PC-9 (cell line): ENCODE measurements around the gene VWA2. TPM values are rescaled to one million over a fixed set of nuclear protein-coding genes. Genes with fewer than 3 reads are reported as not detected.

ENCODE experiments used
- BruUV-seq: library from RNA; stranded (reverse); fragments of 400-500 nt; replicated peaks from 2 replicates; lab custom pipeline; 2021; lab: Mats Ljungman, UMichigan
- CTCF ChIA-PET: fragments of 300-600 bp; sonication (Branson Sonifier 250); formaldehyde crosslinking; loops from one replicate; lab custom pipeline; 2022; ENCODE audit warnings: antibody characterized with exemption; lab: Charles Lee
- POLR2A ChIA-PET: fragments of 300-600 bp; sonication (Branson Sonifier 250); formaldehyde crosslinking; loops from one replicate; lab custom pipeline; 2022; ENCODE audit warnings: antibody characterized with exemption; ENCODE audit not compliant: unreplicated experiment; lab: Charles Lee
- DNase-seq, 2 experiments: peaks; one replicate each; pipeline versions ENCODE4 v3.0.0 to v3.0.0-alpha.2; 2015 to 2022; ENCODE audit warnings: mixed read lengths in 1 of 2
- H2AFZ ChIP-seq: fragments of 200-600 bp; sonication (generic); 2 replicates; pipeline ENCODE4 v1.8.1; 2017; ENCODE audit warnings: antibody characterized with exemption
- H3F3A ChIP-seq: fragments of 200-600 bp; sonication (generic); 2 replicates; pipeline ENCODE4 v1.8.1; 2017; ENCODE audit warnings: antibody characterized with exemption, mild to moderate bottlenecking, low read depth; ENCODE audit not compliant: insufficient read depth
- H3K27ac ChIP-seq: fragments of 200-600 bp; sonication (generic); 2 replicates; pipeline ENCODE4 v1.6.1; 2016; ENCODE audit warnings: mixed run types
- H3K27me3 ChIP-seq: fragments of 200-600 bp; sonication (generic); 2 replicates; pipeline ENCODE4 v1.6.1; 2016; ENCODE audit warnings: low read depth, mixed run types; ENCODE audit not compliant: insufficient read depth
- H3K36me3 ChIP-seq: fragments of 200-600 bp; sonication (generic); 2 replicates; pipeline ENCODE4 v1.6.1; 2016; ENCODE audit warnings: low read depth, mixed run types
- H3K4me1 ChIP-seq: fragments of 200-600 bp; sonication (generic); replicated peaks from 2 replicates; pipeline ENCODE4 v1.6.1; 2016; ENCODE audit warnings: mixed run types; ENCODE audit not compliant: insufficient read depth
- H3K4me2 ChIP-seq: fragments of 200-600 bp; sonication (generic); 2 replicates; pipeline ENCODE4 v1.6.1; 2017; ENCODE audit warnings: mixed run types
- H3K4me3 ChIP-seq: fragments of 200-600 bp; sonication (generic); 2 replicates; pipeline ENCODE4 v1.6.1; 2016; ENCODE audit warnings: mixed run types
- H3K79me2 ChIP-seq: fragments of 200-600 bp; sonication (generic); 2 replicates; pipeline ENCODE4 v1.6.1; 2017; ENCODE audit warnings: low read depth, mixed run types
- H3K9me2 ChIP-seq: fragments of 200-600 bp; sonication (generic); 2 replicates; pipeline ENCODE4 v1.8.1; 2017; ENCODE audit warnings: mild to moderate bottlenecking; ENCODE audit not compliant: insufficient read depth
- H3K9me3 ChIP-seq: fragments of 200-600 bp; sonication (generic); 2 replicates; pipeline ENCODE4 v1.8.1; 2016; ENCODE audit warnings: low read depth; ENCODE audit not compliant: insufficient read depth
- H4K20me1 ChIP-seq: fragments of 200-600 bp; sonication (generic); 2 replicates; pipeline ENCODE4 v1.8.1; 2017; ENCODE audit not compliant: insufficient read depth
- CTCF ChIP-seq: fragments of 200-600 bp; sonication (generic); conservative IDR thresholded peaks from 2 replicates; pipeline ENCODE4 v1.6.1; 2017; ENCODE audit warnings: mixed run types, antibody characterized with exemption, mild to moderate bottlenecking, moderate library complexity
- EZH2 ChIP-seq: fragments of 200-600 bp; sonication (generic); IDR thresholded peaks from 2 replicates; pipeline ENCODE4 v1.8.0; 2017; ENCODE audit warnings: antibody characterized with exemption, low read depth
- intact Hi-C: fragments of 100-400 bp; cut with micrococcal nuclease; formaldehyde crosslinking; loops from one replicate; pipeline ENCODE4 v1.10.0; 2022; ENCODE audit not compliant: unreplicated experiment
- total RNA-seq: library from RNA; stranded (reverse); gene quantifications from 2 replicates; pipeline ENCODE4 v1.2.3, GENCODE V29; 2021

VWA2 gene
- total RNA-seq, 1 experiment from 2014 or later = 0.48 TPM

- Histone ChIP-seq H3K9me2 (no peaks in the 10 kb centered on the region), H4K20me1 (no peaks in the 10 kb centered on the region), H3K36me3 (no peaks in the 10 kb centered on the region), H3K9me3 (no peaks in the 10 kb centered on the region), H3K4me3 (no peak overlapping the region), H3K27ac (no peak overlapping the region), H3K4me1 (peaks cover 10% of the 10 kb centered on the region), H3K27me3 (no peaks in the 10 kb centered on the region), H3K79me2 (no peaks in the 10 kb centered on the region), H3K4me2 (peak overlapping the region; percentile 38), H2AFZ (no peak overlapping the region), H3F3A (peaks cover 5% of the 10 kb centered on the region; the same call in 1 of the 2 replicates)
- BruUV-seq = no TSS peak
- CTCF ChIA-PET = interaction anchor here (0.7 kb wide), 1 partner anchor 19 kb away, joined by 3 read pairs; no protein-coding TSS in a partner anchor
- intact Hi-C loops = loop anchor here (10.0 kb wide), 1 partner anchor 105 kb away; the partner anchor contains the start of genes CCDC186 and TDRD1
- POLR2A ChIA-PET = no interaction called here
- TF ChIP-seq EZH2 = no peak
- TF ChIP-seq CTCF = no peak; the same call in 1 of the 2 replicates
- peak in 1 of 2 experiments; percentile 68 for DNase-seq
Observed at GRCh38 chr10:114279901-114280644, 41.0 kb downstream of the VWA2 start.

GRCh38 chr10:114281006-114281405 lies 42.0 kb downstream of the VWA2 start:
- ChIA-PET CTCF (no interaction called here), POLR2A (no interaction called here)
- no peak overlapping the region for H2AFZ ChIP-seq
- intact Hi-C loops = no loop called here
- no peak overlapping the region for H3K27ac ChIP-seq
- peaks cover 10% of the 10 kb centered on the region for H3K4me1 ChIP-seq
- H3K79me2 ChIP-seq = no peaks in the 10 kb centered on the region
- H3K27me3 ChIP-seq = no peaks in the 10 kb centered on the region
- H3K36me3 ChIP-seq = no peaks in the 10 kb centered on the region
- H3K4me3 ChIP-seq = no peak overlapping the region
- no peaks in the 10 kb centered on the region for H3K9me3 ChIP-seq
- no peak for DNase-seq
- H4K20me1 ChIP-seq = no peaks in the 10 kb centered on the region
- BruUV-seq = no TSS peak
- no peaks in the 10 kb centered on the region for H3K9me2 ChIP-seq
- no peak overlapping the region for H3K4me2 ChIP-seq
- no peak for TF ChIP-seq EZH2
- TF ChIP-seq CTCF = no peak
- peaks cover 5% of the 10 kb centered on the region; the same call in 1 of the 2 replicates for H3F3A ChIP-seq

GRCh38 chr10:114281461-114281860 lies 42.4 kb downstream of the VWA2 start:
- H3F3A ChIP-seq = peaks cover 5% of the 10 kb centered on the region; the same call in 1 of the 2 replicates
- H3K9me3 ChIP-seq = no peaks in the 10 kb centered on the region
- peaks cover 10% of the 10 kb centered on the region for H3K4me1 ChIP-seq
- intact Hi-C loops = no loop called here
- ChIA-PET CTCF (interaction anchor here (0.7 kb wide), 1 partner anchor 152 kb away, joined by 3 read pairs; no protein-coding TSS in a partner anchor), POLR2A (no interaction called here)
- H3K36me3 ChIP-seq = no peaks in the 10 kb centered on the region
- TF ChIP-seq CTCF = no peak
- TF ChIP-seq EZH2 = no peak
- no peaks in the 10 kb centered on the region for H3K79me2 ChIP-seq
- H3K4me2 ChIP-seq = no peak overlapping the region
- no peak for DNase-seq
- no peak overlapping the region for H2AFZ ChIP-seq
- no peaks in the 10 kb centered on the region for H4K20me1 ChIP-seq
- no peaks in the 10 kb centered on the region for H3K9me2 ChIP-seq
- no peak overlapping the region for H3K27ac ChIP-seq
- no TSS peak for BruUV-seq
- H3K4me3 ChIP-seq = no peak overlapping the region
- H3K27me3 ChIP-seq = no peaks in the 10 kb centered on the region
